Memory B cell (primary cell): Measurements from ENCODE around the gene TAF11.
A peak's percentile ranks its signal among the peaks of the same experiment; 100 is the strongest.
"Not testable (repeated sequence)": the region's sequence is repeated elsewhere in the genome, so short reads cannot be mapped to it uniquely, and the experiment has no call there.

Experiments used
- ATAC-seq: fragments of 150-1000 bp; cut with Tn5 transposase; 2 replicates; pipeline ENCODE4 v1.10.0; 2021; ENCODE audit warnings: low read depth, mild to moderate bottlenecking, moderate library complexity
- DNase-seq, 2 donors: peaks; one replicate each; pipeline ENCODE4 v3.0.0; 2022; ENCODE audit warnings: low spot score in 2 of 2
- H3K27ac Mint-ChIP-seq: one replicate; pipeline ENCODE4 v1.8.0; 2022; ENCODE audit warnings: mild to moderate bottlenecking, moderate library complexity, mixed read lengths
- H3K27me3 Mint-ChIP-seq: one replicate; pipeline ENCODE4 v1.8.0; 2022; ENCODE audit warnings: mixed read lengths
- H3K36me3 Mint-ChIP-seq: one replicate; pipeline ENCODE4 v1.8.0; 2022; ENCODE audit warnings: mild to moderate bottlenecking, mixed read lengths
- H3K4me1 Mint-ChIP-seq: one replicate; pipeline ENCODE4 v1.8.0; 2022; ENCODE audit warnings: mixed read lengths
- H3K4me3 Mint-ChIP-seq: one replicate; pipeline ENCODE4 v1.8.0; 2022; ENCODE audit warnings: mild to moderate bottlenecking, moderate library complexity, mixed read lengths
- H3K9me3 Mint-ChIP-seq: one replicate; pipeline ENCODE4 v1.8.0; 2022; ENCODE audit warnings: mixed read lengths

Gene TAF11

DNA sequence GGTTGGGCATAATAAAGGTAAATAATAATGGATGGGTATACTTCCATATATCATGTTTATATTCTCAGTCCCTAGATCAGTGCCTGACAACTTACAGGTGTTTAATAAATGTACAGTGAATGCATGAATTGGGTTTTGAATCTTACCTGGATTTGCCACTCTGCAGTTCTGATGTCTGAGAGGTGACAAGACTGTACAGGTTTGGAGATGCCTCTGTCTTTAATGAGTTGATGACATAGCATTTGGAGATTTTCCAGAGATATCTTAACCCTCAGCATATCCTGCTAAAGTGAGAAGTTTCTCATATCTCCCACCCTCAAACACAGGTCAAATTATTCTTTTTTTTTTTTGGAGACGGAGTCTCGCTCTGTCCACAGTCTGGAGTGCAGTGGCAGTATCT, 3.5 kb upstream of the TAF11 start:
- DNase-seq = no peak
- Mint-ChIP-seq H3K4me3 (no peak overlapping the region), H3K9me3 (no peaks in the 10 kb centered on the region), H3K36me3 (no peaks in the 10 kb centered on the region), H3K27me3 (no peaks in the 10 kb centered on the region), H3K4me1 (peaks cover 26% of the 10 kb centered on the region), H3K27ac (no peak overlapping the region)
- ATAC-seq = no peak

DNA sequence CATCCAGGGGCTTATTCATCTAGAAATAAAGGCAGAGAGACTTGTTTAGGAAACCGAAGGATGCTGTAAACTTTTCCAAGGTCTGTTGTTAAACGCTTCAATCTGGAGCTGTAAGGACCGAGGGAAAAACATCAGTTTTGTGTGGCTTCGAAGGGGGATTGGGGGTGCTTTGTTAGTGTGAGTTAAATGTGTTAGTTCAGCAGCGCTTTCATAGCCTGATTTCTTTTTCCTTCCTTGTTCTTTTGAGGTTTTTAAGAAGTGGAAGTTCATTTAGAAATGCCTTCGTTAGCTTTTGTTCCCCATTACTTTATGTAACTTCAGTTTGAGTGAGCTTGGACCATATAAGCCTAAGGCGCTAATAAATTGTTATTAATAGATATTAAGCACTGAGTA, 2.7 kb upstream of the TAF11 start:
- Mint-ChIP-seq H3K27me3 (no peaks in the 10 kb centered on the region), H3K4me1 (peaks cover 26% of the 10 kb centered on the region), H3K27ac (peak overlapping the region; percentile 99), H3K9me3 (no peaks in the 10 kb centered on the region), H3K36me3 (no peaks in the 10 kb centered on the region), H3K4me3 (peak overlapping the region; percentile 96)
- no peak for ATAC-seq
- no peak for DNase-seq

DNA sequence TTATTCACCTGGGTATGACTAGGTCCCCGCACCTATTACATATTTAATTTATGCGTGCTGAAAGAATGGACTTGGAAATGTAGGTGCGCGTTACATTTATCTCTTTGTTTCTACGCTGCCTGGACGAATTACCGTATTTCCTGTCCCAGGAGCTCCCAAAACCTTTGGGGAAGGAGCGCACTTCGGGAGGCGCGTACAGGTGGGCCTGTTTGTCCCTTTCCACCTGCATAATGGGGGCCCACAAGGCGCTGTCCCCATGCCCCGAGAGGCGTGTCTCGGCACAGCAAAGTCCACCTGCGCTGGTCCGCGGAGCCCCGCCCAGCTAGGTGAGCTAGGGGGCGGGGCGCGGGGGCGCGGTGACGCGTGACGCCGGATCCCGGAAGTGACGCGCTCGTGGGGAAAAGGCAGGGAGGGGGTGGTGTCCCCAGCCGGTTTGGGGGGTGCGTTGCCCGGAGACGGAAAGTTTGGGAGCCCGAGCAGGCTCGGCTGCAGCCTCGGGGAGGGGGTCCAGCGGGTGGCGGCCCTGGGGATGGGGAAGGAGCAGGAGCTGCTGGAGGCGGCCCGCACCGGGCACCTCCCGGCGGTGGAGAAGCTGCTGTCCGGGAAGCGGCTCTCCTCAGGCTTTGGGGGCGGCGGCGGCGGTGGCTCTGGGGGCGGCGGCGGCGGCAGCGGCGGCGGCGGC, 1.2 kb upstream of the TAF11 start, which contains the start of gene ANKS1A:
Gene ANKS1A, plus strand, starts transcription at position 382 of the 682 bp plus-strand sequence. Its CDS starts 148 bp downstream, at position 530.
- DNase-seq (peak; percentile 90 to 93), ATAC-seq (peak; percentile 81)
- Mint-ChIP-seq H3K4me3 (peak within 1 kb of the TSS; percentile 96), H3K27ac (peak within 1 kb of the TSS; percentile 99), H3K4me1 (peaks cover 22% of the 10 kb centered on the region), H3K9me3 (peaks cover 4% of the 10 kb centered on the region), H3K36me3 (peaks cover 8% of the 10 kb centered on the region), H3K27me3 (no peaks in the 10 kb centered on the region)

DNA sequence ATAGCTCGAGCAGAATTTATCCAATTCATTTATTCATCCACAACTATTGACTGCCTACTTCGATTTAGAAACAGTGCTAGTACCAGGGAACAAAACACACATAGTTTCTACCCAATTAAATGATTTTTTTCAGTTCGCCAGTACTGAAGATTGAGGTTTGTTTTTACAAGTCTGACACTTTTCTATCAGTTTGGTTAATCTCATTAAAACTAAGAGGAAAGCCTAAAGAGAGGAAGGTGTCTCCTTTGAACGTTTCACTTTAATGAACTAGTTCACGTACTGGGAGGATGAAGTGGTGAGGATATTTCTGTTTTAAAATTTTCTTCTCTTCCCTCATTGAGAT, 643 bp upstream of the TAF11 start:
- ATAC-seq (no peak), DNase-seq (no peak)
- Mint-ChIP-seq H3K36me3 (peaks cover 12% of the 10 kb centered on the region), H3K9me3 (peaks cover 5% of the 10 kb centered on the region), H3K4me3 (peak overlapping the region; percentile 96), H3K27ac (peak overlapping the region; percentile 99), H3K27me3 (no peaks in the 10 kb centered on the region), H3K4me1 (peaks cover 26% of the 10 kb centered on the region)

DNA sequence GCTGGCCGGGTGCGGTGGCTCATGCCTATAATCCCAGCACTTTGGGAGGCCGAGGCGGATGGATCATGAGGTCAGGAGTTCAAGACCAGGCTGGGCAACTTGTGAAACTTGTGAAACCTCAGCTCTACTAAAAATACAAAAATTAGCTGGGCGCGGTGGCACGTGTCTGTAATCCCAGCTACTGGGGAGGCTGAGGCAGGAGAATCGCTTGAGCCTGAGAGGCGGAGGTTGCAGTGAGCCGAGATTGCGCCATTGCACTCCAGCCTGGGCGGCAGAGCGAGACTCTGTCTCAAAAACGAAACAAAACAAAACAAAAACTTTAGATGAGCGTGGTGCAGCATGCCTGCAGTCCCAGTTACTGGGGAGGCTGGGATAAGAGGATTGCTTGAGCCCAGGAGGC, 2.0 kb downstream of the TAF11 start:
- not testable (repeated sequence) for H3K9me3 Mint-ChIP-seq, H3K27ac Mint-ChIP-seq, DNase-seq, H3K27me3 Mint-ChIP-seq, ATAC-seq
- Mint-ChIP-seq H3K4me1 (peaks cover 21% of the 10 kb centered on the region), H3K36me3 (peaks cover 15% of the 10 kb centered on the region), H3K4me3 (peak overlapping the region; percentile 11)

DNA sequence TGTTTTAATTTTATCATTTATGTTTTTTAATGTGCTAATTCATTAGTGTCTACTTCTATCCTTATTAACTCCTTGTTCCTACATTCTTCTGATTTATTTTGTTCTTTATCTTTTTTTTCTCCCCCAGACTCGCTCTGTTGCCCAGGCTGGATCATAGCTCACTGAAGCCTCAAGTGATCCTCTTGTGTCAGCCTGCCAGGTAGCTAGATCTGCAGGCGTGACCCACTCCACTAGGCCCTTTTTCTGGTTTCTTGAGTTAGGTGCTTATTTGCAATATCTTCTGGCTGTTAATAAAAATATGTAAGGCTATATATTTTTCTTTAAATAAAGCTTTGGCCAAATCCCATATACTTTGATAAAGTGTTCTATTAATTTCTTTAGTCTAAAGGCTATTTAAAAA, 2.8 kb downstream of the TAF11 start:
- peaks cover 15% of the 10 kb centered on the region for H3K36me3 Mint-ChIP-seq
- H3K9me3 Mint-ChIP-seq = peaks cover 5% of the 10 kb centered on the region
- peaks cover 16% of the 10 kb centered on the region for H3K4me1 Mint-ChIP-seq
- no peak for DNase-seq
- no peak overlapping the region for H3K4me3 Mint-ChIP-seq
- peak overlapping the region; percentile 8 for H3K27ac Mint-ChIP-seq
- no peak for ATAC-seq
- no peaks in the 10 kb centered on the region for H3K27me3 Mint-ChIP-seq

DNA sequence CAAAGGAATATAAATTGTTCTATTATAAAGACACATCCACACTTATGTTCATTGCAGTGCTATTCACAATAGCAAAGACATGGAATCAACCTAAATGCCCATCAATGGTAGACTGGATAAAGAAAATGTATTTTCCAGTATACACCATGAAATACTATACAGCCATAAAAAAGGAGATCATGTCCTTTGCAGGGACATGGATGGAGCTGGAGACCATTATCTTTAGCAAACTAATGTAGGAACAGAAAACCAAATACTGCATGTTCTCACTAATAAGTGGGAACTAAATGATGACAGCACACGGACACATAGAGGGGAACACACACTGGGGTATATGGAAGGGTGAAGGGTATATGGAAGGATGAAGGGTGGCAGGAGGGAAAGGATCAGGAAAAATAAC, 3.8 kb downstream of the TAF11 start:
- H3K4me3 Mint-ChIP-seq, ATAC-seq, H3K27me3 Mint-ChIP-seq, H3K9me3 Mint-ChIP-seq, DNase-seq, H3K27ac Mint-ChIP-seq: not testable (repeated sequence)
- H3K4me1 Mint-ChIP-seq = peaks cover 16% of the 10 kb centered on the region
- peaks cover 15% of the 10 kb centered on the region for H3K36me3 Mint-ChIP-seq

DNA sequence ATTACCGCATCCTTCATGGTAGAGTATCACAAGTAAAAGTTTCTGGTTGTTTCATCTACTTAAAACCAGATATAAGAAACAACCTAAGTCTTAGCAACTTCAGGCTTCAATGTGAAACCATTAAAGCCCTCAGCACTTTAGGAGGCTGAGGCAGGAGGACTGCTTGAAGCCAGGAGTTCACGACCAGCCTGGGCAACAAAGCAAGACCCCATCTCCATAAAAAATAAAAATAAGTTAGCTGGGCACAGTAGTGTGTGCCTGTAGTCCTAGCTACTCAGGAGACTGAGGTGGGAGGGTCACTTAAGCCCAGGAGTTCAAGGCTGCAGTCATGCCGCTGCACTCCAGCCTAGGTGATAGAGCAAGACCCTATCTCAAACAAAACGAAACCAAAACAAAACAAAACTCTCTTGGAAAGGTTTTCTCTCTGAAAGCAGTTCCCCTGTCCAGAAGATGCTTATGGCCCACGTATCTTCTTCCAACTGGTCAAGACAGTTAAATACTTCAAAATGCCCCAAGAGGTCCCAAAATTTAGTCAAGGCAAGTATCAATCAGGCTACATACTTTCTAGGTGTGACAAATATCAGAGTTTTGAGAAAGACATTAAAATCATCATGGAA, 9.9 kb downstream of the TAF11 start:
- H3K36me3 Mint-ChIP-seq = peaks cover 14% of the 10 kb centered on the region
- DNase-seq (no peak), ATAC-seq (no peak)
- no peaks in the 10 kb centered on the region for H3K27me3 Mint-ChIP-seq
- no peak overlapping the region for H3K4me3 Mint-ChIP-seq
- H3K27ac Mint-ChIP-seq = no peak overlapping the region
- no peaks in the 10 kb centered on the region for H3K9me3 Mint-ChIP-seq
- H3K4me1 Mint-ChIP-seq = no peaks in the 10 kb centered on the region

DNA sequence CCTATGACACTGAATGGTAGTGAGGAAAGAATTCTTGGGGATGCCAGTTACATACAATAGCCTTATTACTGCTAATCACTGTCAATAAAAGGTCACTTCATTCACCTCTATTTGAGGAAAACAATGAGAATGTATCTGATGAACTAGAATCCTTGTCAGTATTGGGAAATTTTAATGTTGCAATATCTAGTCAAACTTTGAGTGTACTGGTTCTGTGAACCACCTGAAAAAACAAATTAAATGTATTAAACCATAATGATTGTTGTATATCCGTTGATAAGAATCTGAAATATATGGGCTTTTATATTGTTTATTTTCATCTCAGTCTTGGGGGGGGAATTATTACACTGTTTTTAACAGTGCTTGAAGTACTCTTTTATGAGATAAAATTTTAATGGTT, 10.6 kb downstream of the TAF11 start:
- no peak overlapping the region for H3K27ac Mint-ChIP-seq
- ATAC-seq (no peak), DNase-seq (no peak)
- no peaks in the 10 kb centered on the region for H3K27me3 Mint-ChIP-seq
- no peaks in the 10 kb centered on the region for H3K4me1 Mint-ChIP-seq
- peaks cover 14% of the 10 kb centered on the region for H3K36me3 Mint-ChIP-seq
- H3K9me3 Mint-ChIP-seq = no peaks in the 10 kb centered on the region
- H3K4me3 Mint-ChIP-seq = no peak overlapping the region

DNA sequence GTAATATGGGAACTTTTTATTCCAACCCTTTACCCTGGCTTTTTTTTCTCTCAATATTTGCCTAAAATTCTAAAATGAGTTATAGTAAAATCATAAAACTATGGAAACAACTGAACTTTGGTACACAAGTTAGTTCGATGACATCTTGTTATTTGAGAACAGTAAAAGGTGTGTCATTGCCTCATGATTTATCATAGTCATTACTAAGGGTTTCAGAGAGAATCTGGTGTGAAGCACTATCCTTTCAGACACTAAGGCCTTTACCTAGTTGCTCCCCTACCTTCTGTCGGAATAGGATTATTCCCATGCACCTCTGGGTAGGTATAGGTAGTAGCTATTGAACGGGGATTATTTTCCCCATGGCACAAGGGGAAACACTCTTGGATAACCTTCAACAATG, 11.4 kb downstream of the TAF11 start:
- Mint-ChIP-seq H3K27me3 (no peaks in the 10 kb centered on the region), H3K27ac (peak overlapping the region; percentile 45), H3K4me3 (no peak overlapping the region), H3K9me3 (no peaks in the 10 kb centered on the region), H3K4me1 (no peaks in the 10 kb centered on the region), H3K36me3 (peaks cover 16% of the 10 kb centered on the region)
- ATAC-seq (no peak), DNase-seq (no peak)

DNA sequence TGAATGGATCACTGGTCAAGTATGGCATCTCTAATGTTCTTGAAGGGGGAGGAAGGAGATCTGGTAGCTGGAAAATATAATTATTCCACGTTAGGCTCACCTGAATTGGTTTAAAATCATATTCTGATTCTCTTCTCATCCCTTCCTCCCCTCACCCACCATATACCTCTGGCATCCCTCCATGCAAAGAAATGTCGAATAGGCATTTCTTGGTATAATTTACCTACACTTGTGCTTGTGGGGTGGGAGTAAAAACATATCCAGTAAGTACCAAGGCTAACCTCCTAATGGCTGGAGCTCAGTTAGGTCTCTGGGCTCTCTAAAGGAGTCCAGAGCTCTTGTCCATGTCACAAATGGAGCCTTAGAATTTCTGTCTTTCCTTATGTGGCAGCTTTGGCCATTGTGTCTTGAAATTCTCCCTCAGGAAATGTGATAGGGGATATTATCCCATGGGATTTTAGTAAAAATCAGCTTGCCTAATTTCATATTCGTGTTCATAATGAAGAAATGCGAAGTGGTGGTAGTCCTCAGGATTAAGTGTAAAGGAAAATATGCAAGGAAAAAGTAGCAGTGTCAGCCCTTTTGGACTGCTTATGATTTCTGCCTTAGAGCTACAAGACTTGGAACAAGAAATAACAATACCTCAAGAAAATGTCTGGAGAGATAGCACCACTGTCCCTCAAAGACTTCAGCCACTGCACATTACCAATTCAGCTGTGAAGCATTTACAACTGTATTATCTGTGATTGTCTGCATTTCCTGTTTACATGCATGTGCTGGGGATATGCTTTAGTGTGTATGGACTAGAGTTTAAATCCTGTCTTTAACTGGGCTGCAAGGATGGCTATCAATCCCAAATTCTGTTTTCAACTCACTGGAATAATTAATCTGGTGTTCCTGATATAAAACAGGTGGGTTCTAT, 12.3 kb downstream of the TAF11 start:
- ATAC-seq (no peak), DNase-seq (no peak)
- H3K4me3 Mint-ChIP-seq = no peak overlapping the region
- H3K9me3 Mint-ChIP-seq = no peaks in the 10 kb centered on the region
- no peaks in the 10 kb centered on the region for H3K4me1 Mint-ChIP-seq
- no peaks in the 10 kb centered on the region for H3K27me3 Mint-ChIP-seq
- H3K36me3 Mint-ChIP-seq = peaks cover 21% of the 10 kb centered on the region
- H3K27ac Mint-ChIP-seq = peak overlapping the region; percentile 45

DNA sequence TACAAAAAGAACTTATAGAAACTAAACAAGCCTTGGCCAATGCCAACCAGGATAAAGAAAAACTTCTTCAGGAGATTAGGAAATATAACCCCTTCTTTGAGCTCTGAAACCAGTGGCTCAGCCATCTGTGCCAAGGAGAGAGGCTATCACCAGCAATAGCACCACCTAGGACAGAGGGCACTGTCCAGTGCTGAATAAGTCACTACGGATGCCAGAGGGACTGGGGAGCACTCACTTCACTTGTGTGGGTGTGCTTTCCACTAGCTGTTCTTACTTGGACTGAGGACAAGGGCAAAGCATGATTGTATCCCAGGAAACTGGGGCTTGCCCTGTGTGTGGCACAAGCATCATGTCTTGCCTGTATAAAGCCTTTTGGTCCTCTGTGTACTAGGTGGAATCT, 15.5 kb downstream of the TAF11 start:
- DNase-seq (no peak), ATAC-seq (no peak)
- no peak overlapping the region for H3K4me3 Mint-ChIP-seq
- peaks cover 26% of the 10 kb centered on the region for H3K36me3 Mint-ChIP-seq
- no peak overlapping the region for H3K27ac Mint-ChIP-seq
- no peaks in the 10 kb centered on the region for H3K27me3 Mint-ChIP-seq
- no peaks in the 10 kb centered on the region for H3K9me3 Mint-ChIP-seq
- H3K4me1 Mint-ChIP-seq = no peaks in the 10 kb centered on the region

DNA sequence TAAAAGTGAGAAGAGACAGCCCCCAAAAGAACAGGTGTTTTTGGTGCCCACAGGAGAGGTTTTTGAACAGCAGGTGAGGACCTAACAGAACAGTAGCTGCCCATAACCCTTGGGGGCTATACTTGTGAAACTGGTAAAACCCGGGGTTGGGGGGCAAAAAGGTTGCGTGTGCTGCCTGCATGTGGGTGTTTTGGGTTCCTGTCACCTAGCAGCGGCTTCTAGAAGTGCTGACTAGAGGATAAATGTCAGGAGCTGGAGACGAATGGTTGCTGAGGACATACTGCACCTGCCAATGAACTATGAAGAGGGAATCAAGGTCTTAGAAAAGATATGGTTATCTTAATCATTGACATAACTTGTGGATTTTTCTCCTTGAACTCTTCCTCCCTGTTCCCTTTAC, 16.0 kb downstream of the TAF11 start:
- Mint-ChIP-seq H3K36me3 (peaks cover 28% of the 10 kb centered on the region), H3K4me3 (no peak overlapping the region), H3K9me3 (no peaks in the 10 kb centered on the region), H3K4me1 (no peaks in the 10 kb centered on the region), H3K27me3 (no peaks in the 10 kb centered on the region), H3K27ac (no peak overlapping the region)
- ATAC-seq (no peak), DNase-seq (no peak)

DNA sequence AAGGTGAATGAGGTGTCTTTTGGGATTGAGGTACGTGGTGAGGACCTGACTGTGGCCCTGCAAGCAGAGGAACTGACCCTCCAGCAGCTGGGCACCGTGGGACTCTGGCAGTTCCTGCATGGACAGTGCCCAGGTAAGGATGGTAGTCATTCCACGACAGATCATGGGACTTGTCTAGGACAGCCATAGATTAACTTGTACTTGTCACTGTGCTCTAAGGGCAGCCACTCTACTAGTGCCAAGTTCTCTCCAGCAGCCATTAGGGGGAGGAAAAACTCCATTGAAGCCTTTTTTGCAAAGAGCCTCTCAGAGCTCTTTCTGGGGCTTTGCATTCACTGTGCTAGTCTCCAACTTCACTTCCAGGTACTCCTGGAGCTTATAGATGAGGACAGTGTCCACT, 20.4 kb downstream of the TAF11 start:
- H3K27me3 Mint-ChIP-seq = no peaks in the 10 kb centered on the region
- H3K36me3 Mint-ChIP-seq = peaks cover 34% of the 10 kb centered on the region

More for the DNA sequence above, 20.4 kb downstream of the TAF11 start:
- no peaks in the 10 kb centered on the region for H3K9me3 Mint-ChIP-seq
- H3K4me3 Mint-ChIP-seq = no peak overlapping the region
- ATAC-seq (no peak), DNase-seq (no peak)
- H3K27ac Mint-ChIP-seq = no peak overlapping the region
- no peaks in the 10 kb centered on the region for H3K4me1 Mint-ChIP-seq
